Hepatic stellate cell (primary cell): ENCODE data around the gene CDC34.

Experiments used
- DNase-seq: peaks from one replicate; pipeline ENCODE4 v3.0.0; 2011; ENCODE audit warnings: low spot score

The CDC34 gene

GRCh38 chr19:588741-589692 lies 57.5 kb downstream of the CDC34 start:
- DNase-seq: no peak

- DNase-seq: no peak
These were observed 58.3 kb downstream of the CDC34 start, which contains the start of gene HCN2 for GRCh38 chr19:589693-590395. HCN2 (plus strand) TSS chr19:589881; CDS start chr19:589946, 65 bp downstream.

DNA sequence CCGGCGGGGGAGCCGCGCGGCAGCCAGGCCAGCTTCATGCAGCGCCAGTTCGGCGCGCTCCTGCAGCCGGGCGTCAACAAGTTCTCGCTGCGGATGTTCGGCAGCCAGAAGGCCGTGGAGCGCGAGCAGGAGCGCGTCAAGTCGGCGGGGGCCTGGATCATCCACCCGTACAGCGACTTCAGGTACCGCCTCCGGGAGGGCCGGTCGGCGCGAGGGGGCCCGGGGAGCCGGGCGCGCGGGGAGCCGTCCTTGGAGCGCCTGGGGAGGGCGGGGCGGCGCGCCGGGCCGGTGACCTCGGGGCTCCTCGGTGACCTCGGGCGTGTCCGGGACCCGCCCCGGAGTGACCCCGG lies 58.8 kb downstream of the CDC34 start:
- DNase-seq: no peak

DNA sequence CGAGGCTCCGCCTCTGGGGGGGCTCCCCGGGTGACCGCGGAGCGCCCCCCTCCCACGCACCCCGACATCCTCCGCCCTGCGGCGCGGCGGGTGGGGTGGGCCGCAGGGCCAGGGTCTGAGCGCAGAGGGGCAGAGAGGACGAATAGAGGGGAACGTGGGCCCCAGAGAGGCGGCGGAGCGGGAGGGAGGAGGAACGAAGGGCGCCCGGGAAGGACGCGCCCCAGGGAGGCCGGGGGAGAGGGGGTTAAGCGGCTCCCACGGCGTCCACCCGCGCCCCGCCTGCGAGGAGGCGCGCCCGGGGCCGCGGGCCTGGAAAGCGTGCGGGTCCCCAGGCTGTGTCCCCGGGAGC lies 59.2 kb downstream of the CDC34 start:
- DNase-seq: no peak

GRCh38 chr19:591099-591958 lies 59.8 kb downstream of the CDC34 start:
- no peak for DNase-seq
